SK-N-SH treated with all-trans-retinoic acid at 6 μM for 48 hours (cell line): Measurements from ENCODE around the gene TIMP2.

Source experiments
- ARNTL ChIP-seq: fragments of 450-650 bp; formaldehyde crosslinking; IDR thresholded peaks from 2 replicates; pipeline ENCODE4 v1.5.0; 2020; ENCODE audit warnings: low read depth, mild to moderate bottlenecking, moderate library complexity, borderline replicate concordance
- ESRRG ChIP-seq: fragments of 250-450 bp; sonication (Bioruptor Pico); IDR thresholded peaks from 2 replicates; pipeline ENCODE4 v1.6.1; 2021; ENCODE audit warnings: mild to moderate bottlenecking
- GLIS3 ChIP-seq: fragments of 250-450 bp; sonication (Bioruptor Pico); IDR thresholded peaks from 2 replicates; pipeline ENCODE4 v1.5.0; 2020; ENCODE audit warnings: mild to moderate bottlenecking, moderate library complexity
- PATZ1 ChIP-seq: fragments of 250-450 bp; sonication (Bioruptor Pico); IDR thresholded peaks from 2 replicates; pipeline ENCODE4 v1.8.0; 2020; ENCODE audit warnings: mild to moderate bottlenecking, moderate library complexity, borderline replicate concordance
- PPARA ChIP-seq: fragments of 250-450 bp; sonication (Bioruptor Pico); IDR thresholded peaks from 2 replicates; pipeline ENCODE4 v1.5.0; 2020; ENCODE audit warnings: mild to moderate bottlenecking, borderline replicate concordance
- SNAI2 ChIP-seq: fragments of 250-450 bp; sonication (Bioruptor Pico); IDR thresholded peaks from 2 replicates; pipeline ENCODE4 v1.5.0; 2020; ENCODE audit warnings: mild to moderate bottlenecking, moderate library complexity
- TOX ChIP-seq: fragments of 250-450 bp; sonication (Bioruptor Pico); IDR thresholded peaks from 2 replicates; pipeline ENCODE4 v1.8.0; 2021; ENCODE audit warnings: mild to moderate bottlenecking, moderate library complexity, borderline replicate concordance
- ZC3H10 ChIP-seq: fragments of 250-450 bp; sonication (Bioruptor Pico); IDR thresholded peaks from 2 replicates; pipeline ENCODE4 v1.5.1; 2021; ENCODE audit warnings: mild to moderate bottlenecking, moderate library complexity
- ZFP3 ChIP-seq: fragments of 250-450 bp; sonication (Bioruptor Pico); IDR thresholded peaks from 2 replicates; pipeline ENCODE4 v1.5.0; 2020; ENCODE audit warnings: mild to moderate bottlenecking, moderate library complexity
- ZFP30 ChIP-seq: fragments of 450-650 bp; formaldehyde crosslinking; IDR thresholded peaks from 2 replicates; pipeline ENCODE4 v1.5.0; 2022; ENCODE audit warnings: mild to moderate bottlenecking, moderate library complexity
- ZNF565 ChIP-seq: fragments of 450-650 bp; formaldehyde crosslinking; conservative IDR thresholded peaks from 2 replicates; pipeline ENCODE4 v1.5.0; 2020; ENCODE audit warnings: low read depth, mild to moderate bottlenecking, moderate library complexity
- TF ChIP-seq, protein P1 (sequence below): fragments of 250-450 bp; sonication (Bioruptor Pico); IDR thresholded peaks from 2 replicates; pipeline ENCODE4 v1.5.1; 2021; ENCODE audit warnings: mild to moderate bottlenecking, moderate library complexity
- TF ChIP-seq, protein P2 (sequence below): fragments of 250-450 bp; sonication (Bioruptor Pico); IDR thresholded peaks from 2 replicates; pipeline ENCODE4 v1.5.1; 2020; ENCODE audit warnings: low read depth, mild to moderate bottlenecking, moderate library complexity

GRCh38 chr17:78901806-78902205, 23.4 kb downstream of the TIMP2 start:
- TF ChIP-seq PATZ1 (CRISPR knock-in tag) (no peak), ZC3H10 (CRISPR knock-in tag) (no peak), SNAI2 (CRISPR knock-in tag) (no peak), ESRRG (no peak), ZFP3 (CRISPR knock-in tag) (no peak), TOX (CRISPR knock-in tag) (no peak), ZNF565 (CRISPR knock-in tag) (no peak), ZFP30 (no peak), ARNTL (no peak), PPARA (no peak), GLIS3 (CRISPR knock-in tag) (no peak)
- TF ChIP-seq, protein P1, sequence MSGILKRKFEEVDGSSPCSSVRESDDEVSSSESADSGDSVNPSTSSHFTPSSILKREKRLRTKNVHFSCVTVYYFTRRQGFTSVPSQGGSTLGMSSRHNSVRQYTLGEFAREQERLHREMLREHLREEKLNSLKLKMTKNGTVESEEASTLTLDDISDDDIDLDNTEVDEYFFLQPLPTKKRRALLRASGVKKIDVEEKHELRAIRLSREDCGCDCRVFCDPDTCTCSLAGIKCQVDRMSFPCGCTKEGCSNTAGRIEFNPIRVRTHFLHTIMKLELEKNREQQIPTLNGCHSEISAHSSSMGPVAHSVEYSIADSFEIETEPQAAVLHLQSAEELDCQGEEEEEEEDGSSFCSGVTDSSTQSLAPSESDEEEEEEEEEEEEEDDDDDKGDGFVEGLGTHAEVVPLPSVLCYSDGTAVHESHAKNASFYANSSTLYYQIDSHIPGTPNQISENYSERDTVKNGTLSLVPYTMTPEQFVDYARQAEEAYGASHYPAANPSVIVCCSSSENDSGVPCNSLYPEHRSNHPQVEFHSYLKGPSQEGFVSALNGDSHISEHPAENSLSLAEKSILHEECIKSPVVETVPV (CRISPR knock-in tag), result no peak
- TF ChIP-seq, protein P2, sequence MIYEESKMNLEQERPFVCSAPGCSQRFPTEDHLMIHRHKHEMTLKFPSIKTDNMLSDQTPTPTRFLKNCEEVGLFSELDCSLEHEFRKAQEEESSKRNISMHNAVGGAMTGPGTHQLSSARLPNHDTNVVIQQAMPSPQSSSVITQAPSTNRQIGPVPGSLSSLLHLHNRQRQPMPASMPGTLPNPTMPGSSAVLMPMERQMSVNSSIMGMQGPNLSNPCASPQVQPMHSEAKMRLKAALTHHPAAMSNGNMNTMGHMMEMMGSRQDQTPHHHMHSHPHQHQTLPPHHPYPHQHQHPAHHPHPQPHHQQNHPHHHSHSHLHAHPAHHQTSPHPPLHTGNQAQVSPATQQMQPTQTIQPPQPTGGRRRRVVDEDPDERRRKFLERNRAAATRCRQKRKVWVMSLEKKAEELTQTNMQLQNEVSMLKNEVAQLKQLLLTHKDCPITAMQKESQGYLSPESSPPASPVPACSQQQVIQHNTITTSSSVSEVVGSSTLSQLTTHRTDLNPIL, result no peak
